ENCODE measurements around the gene XYLT2.

Gene XYLT2

GRCh38 chr17:50358177-50358576 lies 12.3 kb downstream of the XYLT2 start:
- H3K27me3 ChIP-seq (ENCODE audit: insufficient read depth, low read length): no peaks in the 10 kb centered on the region
- H3K27ac ChIP-seq (ENCODE audit: low read depth, low read length): no peak overlapping the region
- H3K9ac ChIP-seq (ENCODE audit: low read depth, low read length): no peak overlapping the region
- WGBS: 96% methylated on average over 17 of the region's 17 CpGs
- H3K4me3 ChIP-seq (ENCODE audit: low read length): no peak overlapping the region
- peaks cover 8% of the 10 kb centered on the region for H3K4me1 ChIP-seq (ENCODE audit: insufficient read depth, low read length)
- no peaks in the 10 kb centered on the region for H3K9me3 ChIP-seq (ENCODE audit: insufficient read depth, low read depth, low read length)
- H3K36me3 ChIP-seq (ENCODE audit: insufficient read depth, low read length): peaks cover 63% of the 10 kb centered on the region

- Histone ChIP-seq H3K27ac (ENCODE audit: low read depth, low read length) (no peak overlapping the region), H3K36me3 (ENCODE audit: insufficient read depth, low read length) (peaks cover 59% of the 10 kb centered on the region), H3K9ac (ENCODE audit: low read depth, low read length) (no peak overlapping the region), H3K4me1 (ENCODE audit: insufficient read depth, low read length) (peaks cover 12% of the 10 kb centered on the region), H3K9me3 (ENCODE audit: insufficient read depth, low read depth, low read length) (no peaks in the 10 kb centered on the region), H3K4me3 (ENCODE audit: low read length) (no peak overlapping the region), H3K27me3 (ENCODE audit: insufficient read depth, low read length) (no peaks in the 10 kb centered on the region)
- WGBS: 90% methylated on average over 5 of the region's 5 CpGs
Measured at GRCh38 chr17:50359005-50359699, 13.2 kb downstream of the XYLT2 start.

GRCh38 chr17:50359998-50360461 lies 14.1 kb downstream of the XYLT2 start:
- Histone ChIP-seq H3K4me3 (ENCODE audit: low read length) (no peak overlapping the region), H3K4me1 (ENCODE audit: insufficient read depth, low read length) (peaks cover 15% of the 10 kb centered on the region), H3K36me3 (ENCODE audit: insufficient read depth, low read length) (peaks cover 50% of the 10 kb centered on the region), H3K27ac (ENCODE audit: low read depth, low read length) (no peak overlapping the region), H3K27me3 (ENCODE audit: insufficient read depth, low read length) (no peaks in the 10 kb centered on the region), H3K9ac (ENCODE audit: low read depth, low read length) (no peak overlapping the region), H3K9me3 (ENCODE audit: insufficient read depth, low read depth, low read length) (no peaks in the 10 kb centered on the region)
- 94% methylated on average over 14 of the region's 14 CpGs for WGBS

- 88% methylated on average over 8 of the region's 11 CpGs for WGBS
- no peaks in the 10 kb centered on the region for H3K9me3 ChIP-seq (ENCODE audit: insufficient read depth, low read depth, low read length)
- H3K9ac ChIP-seq (ENCODE audit: low read depth, low read length): no peak overlapping the region
- H3K36me3 ChIP-seq (ENCODE audit: insufficient read depth, low read length): peaks cover 48% of the 10 kb centered on the region
- no peaks in the 10 kb centered on the region for H3K27me3 ChIP-seq (ENCODE audit: insufficient read depth, low read length)
- no peak overlapping the region for H3K27ac ChIP-seq (ENCODE audit: low read depth, low read length)
- no peak overlapping the region for H3K4me3 ChIP-seq (ENCODE audit: low read length)
- H3K4me1 ChIP-seq (ENCODE audit: insufficient read depth, low read length): peaks cover 20% of the 10 kb centered on the region
Measured at GRCh38 chr17:50360486-50361115, 14.7 kb downstream of the XYLT2 start.

GRCh38 chr17:50361561-50362480 lies 15.9 kb downstream of the XYLT2 start:
- Histone ChIP-seq H3K27me3 (ENCODE audit: insufficient read depth, low read length) (no peaks in the 10 kb centered on the region), H3K4me1 (ENCODE audit: insufficient read depth, low read length) (peaks cover 20% of the 10 kb centered on the region), H3K4me3 (ENCODE audit: low read length) (no peak overlapping the region), H3K36me3 (ENCODE audit: insufficient read depth, low read length) (peaks cover 44% of the 10 kb centered on the region), H3K9ac (ENCODE audit: low read depth, low read length) (no peak overlapping the region), H3K9me3 (ENCODE audit: insufficient read depth, low read depth, low read length) (no peaks in the 10 kb centered on the region), H3K27ac (ENCODE audit: low read depth, low read length) (no peak overlapping the region)
- 43% methylated on average over 11 of the region's 11 CpGs for WGBS

- Histone ChIP-seq H3K27me3 (ENCODE audit: insufficient read depth, low read length) (no peaks in the 10 kb centered on the region), H3K27ac (ENCODE audit: low read depth, low read length) (no peak overlapping the region), H3K36me3 (ENCODE audit: insufficient read depth, low read length) (peaks cover 47% of the 10 kb centered on the region), H3K4me3 (ENCODE audit: low read length) (no peak overlapping the region), H3K9me3 (ENCODE audit: insufficient read depth, low read depth, low read length) (no peaks in the 10 kb centered on the region), H3K4me1 (ENCODE audit: insufficient read depth, low read length) (peaks cover 20% of the 10 kb centered on the region), H3K9ac (ENCODE audit: low read depth, low read length) (no peak overlapping the region)
- WGBS: 93% methylated on average over 6 of the region's 7 CpGs
Measured at GRCh38 chr17:50362661-50363060, 16.7 kb downstream of the XYLT2 start.

GRCh38 chr17:50363217-50364060 lies 17.5 kb downstream of the XYLT2 start:
- no peak overlapping the region for H3K4me3 ChIP-seq (ENCODE audit: low read length)
- peaks cover 47% of the 10 kb centered on the region for H3K36me3 ChIP-seq (ENCODE audit: insufficient read depth, low read length)
- H3K27ac ChIP-seq (ENCODE audit: low read depth, low read length): peak overlapping the region; percentile 73
- no peaks in the 10 kb centered on the region for H3K9me3 ChIP-seq (ENCODE audit: insufficient read depth, low read depth, low read length)
- H3K9ac ChIP-seq (ENCODE audit: low read depth, low read length): no peak overlapping the region
- WGBS: 18% methylated on average over 8 of the region's 8 CpGs
- H3K4me1 ChIP-seq (ENCODE audit: insufficient read depth, low read length): peaks cover 20% of the 10 kb centered on the region
- H3K27me3 ChIP-seq (ENCODE audit: insufficient read depth, low read length): no peaks in the 10 kb centered on the region

- WGBS: 69% methylated on average over 4 of the region's 4 CpGs
- no peaks in the 10 kb centered on the region for H3K27me3 ChIP-seq (ENCODE audit: insufficient read depth, low read length)
- H3K9ac ChIP-seq (ENCODE audit: low read depth, low read length): no peak overlapping the region
- H3K27ac ChIP-seq (ENCODE audit: low read depth, low read length): no peak overlapping the region; the same call in 1 of the 2 replicates
- H3K4me1 ChIP-seq (ENCODE audit: insufficient read depth, low read length): peaks cover 20% of the 10 kb centered on the region
- H3K9me3 ChIP-seq (ENCODE audit: insufficient read depth, low read depth, low read length): no peaks in the 10 kb centered on the region
- H3K36me3 ChIP-seq (ENCODE audit: insufficient read depth, low read length): peaks cover 47% of the 10 kb centered on the region
- no peak overlapping the region for H3K4me3 ChIP-seq (ENCODE audit: low read length)
Measured at GRCh38 chr17:50364061-50364458, 18.1 kb downstream of the XYLT2 start.

- H3K36me3 ChIP-seq (ENCODE audit: insufficient read depth, low read length): peaks cover 47% of the 10 kb centered on the region
- no peaks in the 10 kb centered on the region for H3K9me3 ChIP-seq (ENCODE audit: insufficient read depth, low read depth, low read length)
- peaks cover 20% of the 10 kb centered on the region for H3K4me1 ChIP-seq (ENCODE audit: insufficient read depth, low read length)
- H3K27ac ChIP-seq (ENCODE audit: low read depth, low read length): peak overlapping the region; percentile 12; the same call in 1 of the 2 replicates
- no peaks in the 10 kb centered on the region for H3K27me3 ChIP-seq (ENCODE audit: insufficient read depth, low read length)
- no peak overlapping the region for H3K4me3 ChIP-seq (ENCODE audit: low read length)
- 63% methylated on average over 9 of the region's 9 CpGs for WGBS
- no peak overlapping the region for H3K9ac ChIP-seq (ENCODE audit: low read depth, low read length)
Measured at GRCh38 chr17:50364715-50365114, 18.8 kb downstream of the XYLT2 start.

GRCh38 chr17:50365165-50365564 lies 19.2 kb downstream of the XYLT2 start:
- 66% methylated on average over 2 of the region's 2 CpGs for WGBS
- peak overlapping the region; percentile 12; the same call in 1 of the 2 replicates for H3K27ac ChIP-seq (ENCODE audit: low read depth, low read length)
- H3K9ac ChIP-seq (ENCODE audit: low read depth, low read length): no peak overlapping the region
- no peaks in the 10 kb centered on the region for H3K9me3 ChIP-seq (ENCODE audit: insufficient read depth, low read depth, low read length)
- no peak overlapping the region for H3K4me3 ChIP-seq (ENCODE audit: low read length)
- H3K36me3 ChIP-seq (ENCODE audit: insufficient read depth, low read length): peaks cover 47% of the 10 kb centered on the region
- H3K4me1 ChIP-seq (ENCODE audit: insufficient read depth, low read length): peaks cover 20% of the 10 kb centered on the region
- no peaks in the 10 kb centered on the region for H3K27me3 ChIP-seq (ENCODE audit: insufficient read depth, low read length)

Data from HUES64 (cell line).